ENCODE results near the gene GNG12.

- TF ChIP-seq POLR2AphosphoS5 (IDR thresholded peaks at IDR 0.05; ENCODE audit: control insufficient read depth, insufficient read depth, low read depth, low read length) (no peak), ELF1 (tag; IDR thresholded peaks at IDR 0.05) (no peak), TAF1 (IDR thresholded peaks at IDR 0.05; ENCODE audit: control insufficient read depth, extremely low read depth, insufficient read depth, low read length, severe bottlenecking) (no peak), ATF2 (CRISPR knock-in tag; IDR thresholded peaks at IDR 0.05) (no peak), ZFX (CRISPR knock-in tag; IDR thresholded peaks at IDR 0.05) (no peak)
Observed at GRCh38 chr1:67675800-67676199, 157.5 kb downstream of the GNG12 start.

Data from K562 (cell line).